Endothelial cell of umbilical vein (primary cell): Measurements from ENCODE around the gene SIAH3.

Source experiments
- EZH2 ChIP-seq: IDR thresholded peaks from 2 replicates; pipeline ENCODE4 v1.6.1; 2012; ENCODE audit warnings: borderline replicate concordance, low read depth, mild to moderate bottlenecking, moderate library complexity, low read length, inconsistent platforms; ENCODE audit not compliant: severe bottlenecking
- FOS ChIP-seq: IDR thresholded peaks from 2 replicates; pipeline ENCODE4 v1.6.1; 2011; ENCODE audit warnings: mild to moderate bottlenecking, low read length, moderate library complexity, borderline replicate concordance; ENCODE audit not compliant: insufficient read depth
- JUN ChIP-seq: IDR thresholded peaks from 2 replicates; pipeline ENCODE4 v1.6.1; 2011; ENCODE audit warnings: borderline replicate concordance, low read depth; ENCODE audit not compliant: insufficient read length, insufficient read depth
- POLR2A ChIP-seq: IDR thresholded peaks from 2 replicates; pipeline ENCODE4 v1.6.1; 2012; ENCODE audit warnings: low read depth, mild to moderate bottlenecking, control low read depth, low read length
- POLR2AphosphoS5 ChIP-seq: IDR thresholded peaks from 2 replicates; pipeline ENCODE4 v1.6.1; 2012; ENCODE audit warnings: low read depth, mild to moderate bottlenecking, control low read depth, low read length, moderate library complexity; ENCODE audit not compliant: insufficient read depth
- TF ChIP-seq, protein P1 (sequence below), 2 donors: IDR thresholded peaks; 1 replicate in 1 of 2; 2 replicates in 1 of 2; pipeline ENCODE4 v1.5.1; 2011; ENCODE audit warnings: low read length in 2 of 2, mild to moderate bottlenecking in 2 of 2, moderate library complexity in 2 of 2, control low read depth in 1 of 2, inconsistent platforms in 1 of 2, low read depth in 1 of 2; ENCODE audit not compliant: insufficient read depth in 1 of 2; ENCODE audit errors: extremely low read depth in 1 of 2

DNA sequence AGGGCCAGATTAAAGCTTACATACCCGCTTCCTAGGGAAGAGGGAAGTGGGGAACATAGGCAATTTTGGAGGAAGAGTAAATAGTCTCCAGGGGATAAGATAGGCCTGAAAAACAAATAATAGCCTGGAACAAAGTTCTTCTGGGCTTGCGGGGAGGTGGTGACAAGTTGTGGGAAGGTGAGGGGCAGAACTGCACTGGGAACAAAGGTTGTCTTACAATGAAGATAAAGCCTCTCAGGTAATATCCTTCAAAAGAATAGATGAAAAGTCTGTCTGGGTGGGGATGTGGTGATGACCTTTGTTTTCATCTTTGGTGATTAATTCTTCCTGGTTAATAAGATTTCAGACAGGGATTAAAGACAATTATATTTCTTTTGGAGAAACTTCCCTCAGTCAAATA lies 80.7 kb downstream of the SIAH3 start:
- TF ChIP-seq EZH2 = no peak
- TF ChIP-seq POLR2A = no peak
- TF ChIP-seq, protein P1, sequence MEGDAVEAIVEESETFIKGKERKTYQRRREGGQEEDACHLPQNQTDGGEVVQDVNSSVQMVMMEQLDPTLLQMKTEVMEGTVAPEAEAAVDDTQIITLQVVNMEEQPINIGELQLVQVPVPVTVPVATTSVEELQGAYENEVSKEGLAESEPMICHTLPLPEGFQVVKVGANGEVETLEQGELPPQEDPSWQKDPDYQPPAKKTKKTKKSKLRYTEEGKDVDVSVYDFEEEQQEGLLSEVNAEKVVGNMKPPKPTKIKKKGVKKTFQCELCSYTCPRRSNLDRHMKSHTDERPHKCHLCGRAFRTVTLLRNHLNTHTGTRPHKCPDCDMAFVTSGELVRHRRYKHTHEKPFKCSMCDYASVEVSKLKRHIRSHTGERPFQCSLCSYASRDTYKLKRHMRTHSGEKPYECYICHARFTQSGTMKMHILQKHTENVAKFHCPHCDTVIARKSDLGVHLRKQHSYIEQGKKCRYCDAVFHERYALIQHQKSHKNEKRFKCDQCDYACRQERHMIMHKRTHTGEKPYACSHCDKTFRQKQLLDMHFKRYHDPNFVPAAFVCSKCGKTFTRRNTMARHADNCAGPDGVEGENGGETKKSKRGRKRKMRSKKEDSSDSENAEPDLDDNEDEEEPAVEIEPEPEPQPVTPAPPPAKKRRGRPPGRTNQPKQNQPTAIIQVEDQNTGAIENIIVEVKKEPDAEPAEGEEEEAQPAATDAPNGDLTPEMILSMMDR (IDR thresholded peaks at IDR 0.05; ENCODE audit: extremely low read depth in 1 of 2, insufficient read depth in 1 of 2, low read depth in 1 of 2, low read length in 2 of 2) = no peak
- no peak for TF ChIP-seq POLR2AphosphoS5
- no peak for TF ChIP-seq FOS
- TF ChIP-seq JUN = no peak
